Stimulated activated effector memory CD8-positive, alpha-beta T cell treated with anti-CD3 and anti-CD28 coated beads, Interleukin-12 subunit alpha, Interleukin-12 subunit beta, amount 100 ng/mL, for 72 hours (primary cell): ENCODE measurements around the gene KRTAP5-2.
A peak's percentile ranks its signal among the peaks of the same experiment; 100 is the strongest.
"Not testable (repeated sequence)": the region's sequence is repeated elsewhere in the genome, so short reads cannot be mapped to it uniquely, and the experiment has no call there.

ENCODE experiments used
- ATAC-seq: fragments of 150-1000 bp; cut with Tn5 transposase; 2 replicates; pipeline ENCODE4 v1.10.0; 2021
- DNase-seq, 2 donors: peaks; one replicate each; pipeline ENCODE4 v3.0.0; 2021 to 2022; ENCODE audit warnings: low spot score in 2 of 2
- H3K27ac Mint-ChIP-seq: one replicate; pipeline ENCODE4 v1.8.0; 2022; ENCODE audit warnings: mild to moderate bottlenecking, mixed read lengths
- H3K36me3 Mint-ChIP-seq: one replicate; pipeline ENCODE4 v1.8.0; 2022; ENCODE audit warnings: mild to moderate bottlenecking, mixed read lengths
- H3K4me1 Mint-ChIP-seq: one replicate; pipeline ENCODE4 v1.8.0; 2022; ENCODE audit warnings: mixed read lengths
- H3K4me3 Mint-ChIP-seq: one replicate; pipeline ENCODE4 v1.8.0; 2022; ENCODE audit warnings: mild to moderate bottlenecking, mixed read lengths
- H3K9me3 Mint-ChIP-seq: one replicate; pipeline ENCODE4 v1.8.0; 2022; ENCODE audit warnings: mixed read lengths

The KRTAP5-2 gene

DNA sequence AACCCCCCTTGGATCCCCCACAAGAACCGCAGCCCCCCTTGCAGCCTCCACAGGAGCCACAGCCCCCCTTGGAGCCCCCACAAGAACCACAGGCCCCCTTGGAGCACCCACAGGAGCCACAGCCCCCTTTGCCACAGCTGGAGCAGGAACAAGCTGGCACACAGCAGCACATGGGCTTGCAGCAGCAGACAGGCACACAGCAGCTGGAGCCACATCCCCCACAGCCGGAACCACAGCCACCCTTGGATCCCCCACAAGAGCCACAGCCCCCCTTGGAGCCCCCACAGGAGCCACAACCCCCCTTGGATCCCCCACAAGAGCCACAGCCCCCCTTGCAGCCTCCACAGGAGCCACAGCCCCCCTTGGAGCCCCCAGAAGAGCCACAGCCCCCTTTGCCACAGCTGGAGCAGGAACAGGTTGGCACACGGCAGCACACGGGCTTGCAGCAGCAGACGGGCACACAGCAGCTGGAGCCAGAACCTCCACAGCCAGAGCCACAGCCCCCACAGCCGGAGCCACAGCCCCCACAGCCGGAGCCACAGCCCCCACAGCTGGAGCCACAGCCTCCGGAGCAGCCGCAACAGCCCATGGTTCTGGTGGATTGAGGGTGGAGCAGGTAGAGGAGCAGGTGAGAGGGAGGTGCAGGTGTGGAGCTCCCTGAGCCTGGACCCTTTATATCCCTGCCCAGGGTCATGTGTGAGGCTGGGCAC lies 13.3 kb downstream of the KRTAP5-2 start, which contains the start of gene KRTAP5-1:
KRTAP5-1 (minus strand) TSS at position 623 of the 710 bp plus-strand sequence; CDS start at position 589, 34 bp downstream.
- not testable (repeated sequence) for H3K36me3 Mint-ChIP-seq, H3K9me3 Mint-ChIP-seq, DNase-seq, ATAC-seq, H3K4me3 Mint-ChIP-seq
- Mint-ChIP-seq H3K4me1 (peaks cover 23% of the 10 kb centered on the region), H3K27ac (peak within 1 kb of the TSS; percentile 40)

DNA sequence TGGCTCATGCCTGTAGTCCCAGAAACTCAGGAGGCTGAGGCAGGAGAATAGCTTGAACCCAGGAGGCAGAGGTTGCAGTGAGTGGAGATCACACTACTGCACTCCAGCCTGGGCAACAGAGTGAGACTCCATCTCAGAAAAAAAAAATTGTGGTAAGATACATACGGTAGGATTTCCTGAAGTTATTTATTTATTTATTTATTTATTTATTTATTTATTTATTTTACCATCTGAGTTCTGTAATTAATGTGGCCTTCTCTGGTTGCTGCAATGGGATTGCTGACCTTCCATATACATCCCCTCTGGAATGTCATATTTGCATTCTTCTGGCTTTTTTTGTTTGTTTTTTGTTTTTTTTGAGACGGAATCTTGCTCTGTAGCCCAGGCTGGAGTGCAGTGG lies 15.2 kb downstream of the KRTAP5-2 start:
- not testable (repeated sequence) for H3K36me3 Mint-ChIP-seq, DNase-seq, H3K4me3 Mint-ChIP-seq, H3K27ac Mint-ChIP-seq, H3K4me1 Mint-ChIP-seq, ATAC-seq, H3K9me3 Mint-ChIP-seq

- peaks cover 10% of the 10 kb centered on the region for H3K4me1 Mint-ChIP-seq
These were observed 16.1 kb downstream of the KRTAP5-2 start for GRCh38 chr11:1581976-1582375.

GRCh38 chr11:1576825-1577224 lies 21.3 kb downstream of the KRTAP5-2 start:
- Mint-ChIP-seq H3K4me3 (no peak overlapping the region), H3K27ac (no peak overlapping the region), H3K9me3 (no peaks in the 10 kb centered on the region), H3K36me3 (no peaks in the 10 kb centered on the region), H3K4me1 (peaks cover 7% of the 10 kb centered on the region)
- ATAC-seq (no peak), DNase-seq (no peak)

More at GRCh38 chr11:1581976-1582375, 16.1 kb downstream of the KRTAP5-2 start:
- no peak for DNase-seq
- no peak for ATAC-seq
- Mint-ChIP-seq H3K4me3 (no peak overlapping the region), H3K36me3 (no peaks in the 10 kb centered on the region), H3K9me3 (no peaks in the 10 kb centered on the region), H3K27ac (no peak overlapping the region)

GRCh38 chr11:1575756-1576155 lies 22.3 kb downstream of the KRTAP5-2 start:
- DNase-seq, H3K4me1 Mint-ChIP-seq, H3K9me3 Mint-ChIP-seq, H3K36me3 Mint-ChIP-seq, H3K27ac Mint-ChIP-seq, ATAC-seq: not testable (repeated sequence)
- H3K4me3 Mint-ChIP-seq: peak overlapping the region; percentile 29

DNA sequence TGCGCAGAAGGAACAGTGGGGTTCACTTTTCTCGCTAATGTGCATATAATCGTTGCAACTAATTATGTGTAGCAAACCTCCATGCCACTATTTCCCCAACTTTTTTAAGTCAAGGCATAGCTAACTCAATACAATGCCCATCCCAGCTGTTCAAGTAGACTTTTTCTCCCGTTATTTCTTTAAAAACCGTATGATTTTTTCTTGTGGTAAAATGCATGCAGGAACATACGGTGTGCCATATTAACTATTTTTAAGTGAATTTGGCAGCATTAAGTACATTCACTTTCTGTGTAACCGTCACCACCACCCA lies 23.2 kb downstream of the KRTAP5-2 start:
- Mint-ChIP-seq H3K4me3 (peak overlapping the region; percentile 29), H3K36me3 (no peaks in the 10 kb centered on the region), H3K4me1 (peaks cover 10% of the 10 kb centered on the region), H3K27ac (no peak overlapping the region), H3K9me3 (no peaks in the 10 kb centered on the region)
- no peak for DNase-seq
- ATAC-seq: no peak

DNA sequence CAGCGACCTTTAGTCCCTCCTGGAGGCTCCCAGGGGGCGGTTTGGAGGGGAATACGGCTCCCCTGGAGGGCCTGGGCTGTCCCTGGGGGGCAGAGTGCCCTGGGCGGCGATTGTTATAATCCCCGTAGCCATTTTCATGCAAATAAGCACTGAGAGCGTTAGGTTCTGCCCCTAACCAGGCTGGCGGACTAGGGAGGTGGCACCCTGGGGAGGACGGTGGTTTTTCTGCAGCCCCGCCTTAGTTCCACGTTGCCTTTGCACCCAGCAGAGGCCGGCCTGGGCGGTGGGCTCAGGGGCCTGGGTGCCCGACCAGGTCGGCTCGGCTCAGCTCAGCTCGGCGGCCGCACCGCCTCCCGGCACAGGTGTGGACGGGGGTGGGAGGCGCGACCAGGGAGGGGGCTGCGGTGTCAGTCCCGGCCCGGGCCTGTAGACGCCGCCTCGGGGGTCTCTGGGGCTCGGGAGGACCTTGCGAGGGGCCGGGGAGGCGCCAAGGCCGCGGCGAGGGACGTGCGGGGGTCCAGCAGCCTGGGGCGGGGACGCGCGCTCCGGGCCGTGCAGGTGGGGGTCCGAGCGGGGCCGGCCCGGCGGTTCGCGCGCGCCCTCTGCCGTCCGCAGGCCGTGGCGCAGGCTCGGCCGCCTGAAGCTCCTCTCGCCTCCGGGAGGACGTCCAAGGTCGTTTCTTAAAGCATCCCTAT lies 23.7 kb downstream of the KRTAP5-2 start:
- H3K4me3 Mint-ChIP-seq: peak overlapping the region; percentile 74
- no peak overlapping the region for H3K27ac Mint-ChIP-seq
- H3K36me3 Mint-ChIP-seq: peaks cover 4% of the 10 kb centered on the region

DNA sequence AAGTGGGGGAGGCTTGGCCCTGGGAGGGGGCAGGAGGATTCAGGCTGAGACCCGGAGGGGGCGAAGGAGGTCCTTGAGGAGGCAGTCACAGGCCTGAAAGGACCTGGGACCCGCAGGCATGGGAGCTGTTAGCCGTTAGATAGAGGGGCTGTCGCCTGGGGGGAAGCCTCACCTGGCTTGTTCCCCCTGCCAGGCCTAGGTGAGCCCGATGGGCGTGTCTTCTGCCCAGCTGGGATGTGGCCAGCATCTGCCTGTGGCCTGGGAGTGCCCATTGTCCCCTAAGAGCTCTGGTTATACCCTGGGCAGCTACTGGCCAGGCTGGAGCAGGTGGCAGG lies 24.2 kb downstream of the KRTAP5-2 start:
- ATAC-seq (no peak), DNase-seq (peak in 1 of 2 donors; percentile 68)
- Mint-ChIP-seq H3K36me3 (peaks cover 5% of the 10 kb centered on the region), H3K4me3 (peak overlapping the region; percentile 74), H3K4me1 (peaks cover 20% of the 10 kb centered on the region), H3K9me3 (no peaks in the 10 kb centered on the region), H3K27ac (peak overlapping the region; percentile 77)

More for the DNA sequence above, 23.7 kb downstream of the KRTAP5-2 start:
- ATAC-seq (peak; percentile 65), DNase-seq (peak; percentile 74 to 81)
- Mint-ChIP-seq H3K4me1 (peaks cover 15% of the 10 kb centered on the region), H3K9me3 (no peaks in the 10 kb centered on the region)

- no peaks in the 10 kb centered on the region for H3K9me3 Mint-ChIP-seq
- peak overlapping the region; percentile 77 for H3K27ac Mint-ChIP-seq
- peak in 1 of 2 donors; percentile 68 for DNase-seq
- ATAC-seq: peak; percentile 1
- peaks cover 5% of the 10 kb centered on the region for H3K36me3 Mint-ChIP-seq
- H3K4me3 Mint-ChIP-seq: peak overlapping the region; percentile 74
- H3K4me1 Mint-ChIP-seq: peaks cover 26% of the 10 kb centered on the region
These were observed 24.8 kb downstream of the KRTAP5-2 start for GRCh38 chr11:1573077-1573902.

DNA sequence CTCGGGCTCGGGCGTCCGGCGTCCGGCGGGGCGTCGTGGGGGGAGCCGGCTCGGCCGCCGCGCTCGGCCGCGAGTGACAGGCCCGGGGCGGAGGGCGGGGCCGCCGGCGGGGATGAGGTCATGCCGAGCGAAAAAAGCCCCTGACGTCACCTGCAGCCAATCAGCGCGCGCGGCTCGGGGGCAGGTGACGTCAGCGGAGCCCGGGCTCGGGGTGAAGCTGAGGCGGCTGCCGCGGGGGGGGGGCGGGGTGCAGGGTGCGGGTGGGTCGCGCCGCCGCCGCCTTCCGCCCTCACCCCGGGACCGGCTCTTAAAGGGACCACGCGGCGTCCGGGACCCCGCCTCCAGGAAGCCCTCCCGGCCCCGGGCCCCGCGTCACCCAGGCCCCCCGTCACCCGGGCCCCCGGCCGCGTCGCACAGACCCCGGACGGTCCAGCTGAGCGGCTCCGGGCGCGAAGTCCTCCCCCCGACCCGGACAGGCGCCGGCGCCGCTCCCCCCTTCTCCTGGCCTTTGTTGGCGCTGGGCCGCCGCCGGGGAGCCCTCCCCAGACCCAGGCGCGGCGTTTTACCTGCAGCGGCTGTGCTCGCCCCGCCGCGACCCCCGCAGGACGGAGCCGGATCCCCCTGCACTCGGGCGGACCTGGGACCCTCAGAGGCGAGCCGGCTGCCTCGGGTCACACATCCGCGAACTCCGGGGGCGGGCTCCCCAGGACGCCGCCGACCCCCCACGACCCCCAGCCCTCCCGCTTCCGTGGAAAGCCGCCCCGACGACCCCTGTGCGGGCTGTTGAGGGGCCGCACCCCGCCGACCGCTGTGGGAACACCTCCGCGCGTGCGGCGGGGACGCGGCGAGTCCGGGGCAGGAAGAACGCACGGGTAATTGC lies 25.7 kb downstream of the KRTAP5-2 start, which contains the start of gene DUSP8:
DUSP8 (minus strand) TSS at position 75 of the 880 bp plus-strand sequence. CDS start 6,445 bp downstream, outside the sequence.
- H3K9me3 Mint-ChIP-seq: no peaks in the 10 kb centered on the region
- H3K4me1 Mint-ChIP-seq: peaks cover 26% of the 10 kb centered on the region
- DNase-seq: peak; percentile 92 to 93
- ATAC-seq: peak; percentile 77
- H3K36me3 Mint-ChIP-seq: peaks cover 5% of the 10 kb centered on the region
- H3K27ac Mint-ChIP-seq: peak within 1 kb of the TSS; percentile 37
- H3K4me3 Mint-ChIP-seq: peak within 1 kb of the TSS; percentile 74

DNA sequence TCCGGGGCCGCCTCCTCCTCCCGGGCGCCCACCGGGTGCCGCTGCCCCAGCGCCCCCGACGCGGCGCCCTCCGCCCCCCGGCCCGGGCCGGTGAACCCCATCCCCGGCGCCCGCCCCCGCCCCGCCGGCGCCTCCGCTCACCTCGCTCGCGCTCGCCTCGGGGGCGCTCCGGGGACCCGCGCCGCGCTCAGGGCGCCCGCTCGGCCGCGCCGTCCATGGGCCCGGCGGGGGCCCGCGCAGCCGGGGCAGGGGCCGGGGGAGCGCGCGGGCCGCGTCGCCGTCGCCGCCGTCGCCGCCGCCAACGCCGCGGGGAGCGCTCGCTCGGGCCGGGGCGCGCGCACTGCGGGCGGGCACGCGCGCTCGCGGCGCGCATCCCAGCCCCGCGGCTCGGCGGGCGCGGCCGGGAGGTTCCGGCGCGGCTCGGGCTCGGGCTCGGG lies 26.3 kb downstream of the KRTAP5-2 start:
- H3K4me1 Mint-ChIP-seq: peaks cover 26% of the 10 kb centered on the region

GRCh38 chr11:1570896-1571759 lies 27.0 kb downstream of the KRTAP5-2 start:
- ATAC-seq (no peak), DNase-seq (no peak)
- Mint-ChIP-seq H3K27ac (peak overlapping the region; percentile 37), H3K4me3 (peak overlapping the region; percentile 53), H3K36me3 (peaks cover 5% of the 10 kb centered on the region), H3K9me3 (no peaks in the 10 kb centered on the region), H3K4me1 (peaks cover 26% of the 10 kb centered on the region)

More for the DNA sequence above, 26.3 kb downstream of the KRTAP5-2 start:
- Mint-ChIP-seq H3K4me3 (no peak overlapping the region), H3K36me3 (peaks cover 5% of the 10 kb centered on the region), H3K27ac (no peak overlapping the region), H3K9me3 (no peaks in the 10 kb centered on the region)
- DNase-seq: no peak
- peak; percentile 11 for ATAC-seq

- H3K4me3 Mint-ChIP-seq: peak overlapping the region; percentile 53
- peaks cover 26% of the 10 kb centered on the region for H3K4me1 Mint-ChIP-seq
- ATAC-seq (no peak), DNase-seq (no peak)
- peak overlapping the region; percentile 37 for H3K27ac Mint-ChIP-seq
- H3K36me3 Mint-ChIP-seq: peaks cover 5% of the 10 kb centered on the region
- H3K9me3 Mint-ChIP-seq: no peaks in the 10 kb centered on the region
These were observed 27.6 kb downstream of the KRTAP5-2 start for GRCh38 chr11:1570531-1570895.

DNA sequence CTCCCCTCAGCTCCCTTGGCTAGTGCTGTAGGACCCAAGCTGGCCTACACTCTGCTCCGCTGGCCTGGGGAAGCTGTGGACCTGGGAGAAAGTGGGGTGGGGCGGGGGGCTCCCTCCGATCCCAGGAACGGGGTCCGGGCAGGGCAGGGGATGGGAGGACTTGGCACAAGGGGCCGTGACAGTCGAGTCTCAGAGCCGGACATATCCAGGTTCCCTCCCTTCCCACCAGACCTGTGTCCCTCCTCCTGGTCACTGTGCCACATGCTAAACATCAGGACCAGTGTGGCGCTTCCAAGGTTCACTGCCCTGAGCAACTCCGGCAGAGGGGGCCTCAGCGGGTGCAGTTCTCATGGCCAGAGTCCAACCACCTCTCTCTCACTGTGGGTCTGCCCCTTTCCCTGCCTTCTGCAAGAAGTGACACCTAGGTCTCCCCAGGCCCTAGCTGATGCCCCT lies 28.1 kb downstream of the KRTAP5-2 start:
- Mint-ChIP-seq H3K4me1 (peaks cover 26% of the 10 kb centered on the region), H3K9me3 (no peaks in the 10 kb centered on the region), H3K4me3 (peak overlapping the region; percentile 53), H3K36me3 (peaks cover 5% of the 10 kb centered on the region), H3K27ac (no peak overlapping the region)
- ATAC-seq (no peak), DNase-seq (no peak)
